GM18511 (cell line): Measurements from ENCODE around the gene ICAM1.

ENCODE experiments used
- ATAC-seq: cut with Tn5 transposase; IDR thresholded peaks from one replicate; pipeline ENCODE4 v1.9.1; 2021; ENCODE audit warnings: mild to moderate bottlenecking, moderate library complexity; ENCODE audit not compliant: unreplicated experiment

The ICAM1 gene

GRCh38 chr19:10292206-10292788 lies 21.4 kb downstream of the ICAM1 start:
- peak; percentile 50 for ATAC-seq

GRCh38 chr19:10292789-10293636 lies 22.1 kb downstream of the ICAM1 start:
- no peak for ATAC-seq

- no peak for ATAC-seq
These were observed 22.9 kb downstream of the ICAM1 start for GRCh38 chr19:10293637-10294367.

DNA sequence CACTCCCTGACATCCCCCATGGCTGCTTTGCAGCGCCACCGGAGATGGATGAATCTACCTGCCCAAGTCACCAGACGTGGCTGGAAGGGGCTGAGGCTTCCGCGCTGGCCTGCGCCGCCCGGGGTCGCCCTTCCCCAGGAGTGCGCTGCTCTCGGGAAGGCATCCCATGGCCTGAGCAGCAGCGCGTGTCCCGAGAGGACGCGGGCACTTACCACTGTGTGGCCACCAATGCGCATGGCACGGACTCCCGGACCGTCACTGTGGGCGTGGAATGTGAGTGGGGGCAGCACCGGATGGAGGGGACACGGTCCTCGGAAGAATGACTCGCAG lies 23.4 kb downstream of the ICAM1 start:
- no peak for ATAC-seq

DNA sequence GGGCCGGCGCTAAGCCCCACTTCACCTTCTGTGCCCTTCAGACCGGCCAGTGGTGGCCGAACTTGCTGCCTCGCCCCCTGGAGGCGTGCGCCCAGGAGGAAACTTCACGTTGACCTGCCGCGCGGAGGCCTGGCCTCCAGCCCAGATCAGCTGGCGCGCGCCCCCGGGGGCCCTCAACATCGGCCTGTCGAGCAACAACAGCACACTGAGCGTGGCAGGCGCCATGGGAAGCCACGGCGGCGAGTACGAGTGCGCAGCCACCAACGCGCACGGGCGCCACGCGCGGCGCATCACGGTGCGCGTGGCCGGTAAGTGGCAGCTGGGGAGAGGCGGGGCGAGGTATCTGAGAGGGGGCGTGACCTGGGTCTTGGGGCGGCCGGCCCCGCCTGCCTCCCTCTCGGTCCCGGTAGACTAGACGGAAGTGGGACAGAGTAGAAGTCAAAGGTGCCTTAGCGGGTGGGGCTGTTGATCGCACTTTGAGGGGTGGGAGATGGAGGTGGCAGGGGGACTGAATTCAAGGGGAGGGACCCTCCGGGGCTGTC lies 24.5 kb downstream of the ICAM1 start:
- ATAC-seq, result peak; percentile 53

- no peak for ATAC-seq
These were observed 25.1 kb downstream of the ICAM1 start for GRCh38 chr19:10295847-10296591.

GRCh38 chr19:10299545-10300458 lies 28.9 kb downstream of the ICAM1 start:
- ATAC-seq, result no peak

GRCh38 chr19:10305139-10305806 lies 34.4 kb downstream of the ICAM1 start:
- no peak for ATAC-seq

GRCh38 chr19:10306327-10306726 lies 35.4 kb downstream of the ICAM1 start:
- no peak for ATAC-seq

DNA sequence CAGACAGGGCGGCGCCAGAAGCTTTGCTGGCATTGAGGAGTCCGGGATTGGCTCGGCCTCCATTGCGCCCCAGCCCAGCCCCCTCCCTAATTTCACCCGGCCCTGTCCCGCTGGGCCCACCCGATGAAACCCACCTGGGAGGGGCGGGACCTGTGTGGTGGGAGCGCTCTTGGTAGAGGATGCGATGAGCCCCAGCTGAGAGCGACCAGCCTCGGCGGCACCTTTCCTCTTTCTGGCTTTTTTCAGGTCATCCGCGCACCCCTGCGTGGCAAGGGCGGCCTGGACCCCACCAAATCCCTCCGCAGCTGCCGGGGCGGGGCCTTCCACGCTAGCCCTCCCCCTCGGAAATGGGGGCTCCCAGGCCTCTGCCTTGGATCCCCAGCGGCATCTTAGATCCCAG lies 38.5 kb downstream of the ICAM1 start, which contains the start of gene ZGLP1:
TSS of gene ZGLP1 (minus strand) at position 393 of the 400 bp plus-strand sequence.
- no peak for ATAC-seq

DNA sequence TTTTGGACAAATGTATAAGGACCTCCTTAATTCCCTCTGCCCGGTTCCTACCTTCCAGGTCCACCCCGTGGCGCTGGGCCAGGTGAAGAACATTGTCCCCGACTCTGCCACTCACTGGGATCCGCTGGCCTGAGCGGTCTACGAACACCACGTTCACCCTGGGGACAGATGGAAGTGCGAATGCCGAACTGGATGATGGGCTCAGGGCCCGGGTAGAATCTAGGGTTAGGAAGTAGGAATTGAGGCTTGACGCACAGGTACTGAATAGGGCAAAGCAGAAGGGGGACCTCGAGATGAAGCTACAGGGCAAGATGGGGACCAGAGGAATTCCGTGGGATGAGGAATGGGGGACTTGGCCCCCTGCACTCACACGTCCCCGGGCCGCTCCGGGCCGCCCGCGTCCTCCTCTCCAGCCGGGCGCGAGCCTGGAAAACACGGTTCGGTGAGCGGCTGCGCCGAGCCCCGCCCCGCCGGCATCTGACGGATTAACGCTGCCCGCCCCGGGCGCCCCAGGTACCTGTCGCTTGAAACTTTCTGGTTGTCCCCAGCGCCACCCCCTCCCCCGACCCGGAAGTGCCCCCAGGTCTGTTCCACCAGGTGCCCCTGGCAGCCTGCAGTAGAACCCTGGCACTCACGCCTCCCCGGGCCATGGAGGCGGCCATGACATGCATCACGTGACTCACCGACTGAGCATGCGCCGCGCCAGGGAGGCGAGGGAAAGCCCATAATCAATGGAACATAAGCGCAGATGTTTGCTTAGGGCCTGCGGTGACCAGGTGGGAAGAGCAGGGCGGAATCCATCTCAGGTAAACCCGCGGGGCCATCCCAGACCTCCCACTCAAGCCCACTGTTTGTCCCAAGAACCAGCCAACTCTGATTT lies 44.7 kb downstream of the ICAM1 start, which contains the start of gene FDX2:
TSS of gene FDX2 (minus strand) at position 681 of the 880 bp plus-strand sequence. CDS start at position 662, 19 bp downstream.
- ATAC-seq, result peak; percentile 68

- ATAC-seq, result no peak
These were observed 45.5 kb downstream of the ICAM1 start for GRCh38 chr19:10316229-10317044.

DNA sequence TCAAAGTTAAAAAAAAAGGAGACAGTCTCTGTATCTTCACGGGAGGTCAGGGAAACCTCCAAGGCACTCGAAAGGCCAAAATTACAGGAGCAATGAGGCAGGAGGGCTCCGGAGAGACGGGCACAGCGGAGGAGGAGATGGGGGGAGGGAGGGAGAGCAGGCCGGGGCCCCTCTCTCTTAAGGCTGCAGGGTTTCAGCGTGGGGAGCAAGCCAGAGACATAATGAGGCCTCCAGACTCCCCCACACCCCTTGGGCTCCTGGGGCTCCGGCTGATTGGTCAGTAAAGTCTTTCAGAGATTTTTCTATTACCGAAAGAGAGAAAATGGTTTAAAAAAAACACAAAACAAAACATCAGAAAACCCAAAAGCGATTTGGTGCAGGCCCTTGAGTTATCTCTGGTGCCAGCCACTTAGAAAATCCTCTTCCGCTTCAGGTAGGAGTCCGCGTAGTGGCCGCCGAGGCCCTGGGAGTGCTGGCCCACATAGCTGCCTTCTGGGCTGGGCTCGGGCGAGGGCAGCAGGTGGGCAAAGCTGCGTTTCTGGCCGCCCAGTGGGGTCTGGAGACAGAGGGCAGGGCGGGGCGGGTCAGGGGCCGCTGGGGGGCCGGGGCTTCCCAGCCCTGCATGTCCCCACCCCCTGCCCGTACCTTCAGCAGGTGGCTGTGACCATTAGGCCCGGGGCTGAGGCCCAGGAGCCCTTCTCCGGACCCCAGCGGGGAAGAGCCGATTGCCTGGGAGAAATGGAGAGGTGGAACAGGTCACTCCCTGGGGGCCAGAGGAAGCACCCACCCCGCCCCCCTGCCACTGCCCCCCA lies 46.3 kb downstream of the ICAM1 start:
- no peak for ATAC-seq

GRCh38 chr19:10317857-10318462 lies 47.0 kb downstream of the ICAM1 start:
- no peak for ATAC-seq

- ATAC-seq, result no peak
These were observed 48.1 kb downstream of the ICAM1 start for GRCh38 chr19:10318807-10319682.
